OCI-LY1 (cell line): ENCODE measurements around the gene AGAP1.

Experiments used
- H2AFZ ChIP-seq: fragments of 200-600 bp; sonication (generic), shearing (Covaris generic); 2 replicates; pipeline ENCODE4 v1.6.0; 2014; ENCODE audit warnings: antibody characterized with exemption, mild to moderate bottlenecking, low read length
- H3F3A ChIP-seq: fragments of 200-600 bp; sonication (generic), shearing (Covaris generic); 2 replicates; pipeline ENCODE4 v1.6.0; 2014; ENCODE audit warnings: mild to moderate bottlenecking, antibody characterized with exemption, low read length, moderate library complexity; ENCODE audit not compliant: insufficient read depth
- H3K27ac ChIP-seq: fragments of 200-600 bp; sonication (generic); 2 replicates; pipeline ENCODE4 v1.5.1; 2014; ENCODE audit warnings: low read length, mixed run types, mild to moderate bottlenecking, low read depth; ENCODE audit not compliant: poor library complexity, severe bottlenecking
- H3K27me3 ChIP-seq: fragments of 200-600 bp; sonication (generic); 2 replicates; pipeline ENCODE4 v1.6.0; 2014; ENCODE audit warnings: antibody characterized with exemption, mild to moderate bottlenecking, low read length, moderate library complexity; ENCODE audit not compliant: insufficient read depth
- H3K36me3 ChIP-seq: fragments of 200-600 bp; sonication (generic); 2 replicates; pipeline ENCODE4 v1.6.1; 2014; ENCODE audit warnings: mild to moderate bottlenecking, antibody characterized with exemption, low read length, moderate library complexity, mixed read lengths; ENCODE audit not compliant: insufficient read depth
- H3K4me1 ChIP-seq: fragments of 200-600 bp; sonication (generic); 2 replicates; pipeline ENCODE4 v1.5.1; 2014; ENCODE audit warnings: mild to moderate bottlenecking, low read length, moderate library complexity; ENCODE audit not compliant: insufficient read depth, severe bottlenecking
- H3K4me2 ChIP-seq: fragments of 200-600 bp; sonication (generic), shearing (Covaris generic); 2 replicates; pipeline ENCODE4 v1.6.1; 2014; ENCODE audit warnings: low read length
- H3K4me3 ChIP-seq: fragments of 200-600 bp; sonication (generic); 2 replicates; pipeline ENCODE4 v1.5.1; 2014; ENCODE audit warnings: low read length, low read depth, mild to moderate bottlenecking, mixed read lengths; ENCODE audit not compliant: poor library complexity, severe bottlenecking
- H3K79me2 ChIP-seq: fragments of 200-600 bp; shearing (Covaris generic); 2 replicates; pipeline ENCODE4 v1.6.1; 2016; ENCODE audit warnings: mixed run types, low read length, mixed read lengths; ENCODE audit not compliant: insufficient read depth
- H3K9ac ChIP-seq: fragments of 200-600 bp; sonication (generic), shearing (Covaris generic); 2 replicates; pipeline ENCODE4 v1.6.1; 2014; ENCODE audit warnings: mild to moderate bottlenecking, low read length, mixed read lengths
- H3K9me2 ChIP-seq: fragments of 200-600 bp; sonication (generic), shearing (Covaris generic); 2 replicates; pipeline ENCODE4 v1.6.1; 2014; ENCODE audit warnings: low read depth, mild to moderate bottlenecking, low read length, mixed read lengths
- H3K9me3 ChIP-seq: fragments of 200-600 bp; shearing (Covaris generic); 2 replicates; pipeline ENCODE4 v1.6.1; 2014; ENCODE audit warnings: low read length, mixed read lengths
- H4K20me1 ChIP-seq: fragments of 200-600 bp; sonication (generic), shearing (Covaris generic); 2 replicates; pipeline ENCODE4 v1.6.0; 2016; ENCODE audit warnings: mild to moderate bottlenecking, low read length; ENCODE audit not compliant: insufficient read depth
- CTCF ChIP-seq: fragments of 200-600 bp; sonication (generic), shearing (Covaris generic); IDR thresholded peaks from 2 replicates; pipeline ENCODE4 v1.5.1; 2017; ENCODE audit warnings: mild to moderate bottlenecking, antibody characterized with exemption, low read length, moderate library complexity, mixed read lengths
- EZH2 ChIP-seq: fragments of 200-600 bp; sonication (generic), shearing (Covaris generic); IDR thresholded peaks from 2 replicates; pipeline ENCODE4 v1.8.0; 2017; ENCODE audit warnings: borderline replicate concordance, mixed run types, mild to moderate bottlenecking, antibody characterized with exemption, low read length, moderate library complexity, mixed read lengths

Gene AGAP1

DNA sequence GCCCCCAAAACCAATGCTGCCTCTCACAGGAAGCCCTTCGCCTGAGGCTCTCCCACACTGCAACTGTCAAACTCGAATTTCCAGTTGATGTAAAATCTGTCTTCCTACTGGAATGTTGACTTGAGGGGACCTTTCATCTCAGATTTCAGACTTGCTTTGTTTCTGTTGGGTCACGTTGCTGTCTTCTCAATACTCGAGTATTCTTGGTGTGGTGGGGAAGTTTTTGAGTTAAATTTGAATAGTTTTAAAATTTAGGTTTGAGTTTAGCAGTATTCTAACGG is 50.8 kb downstream of the AGAP1 start:
- no peak overlapping the region for H3K27ac ChIP-seq
- H3K4me1 ChIP-seq = no peaks in the 10 kb centered on the region
- no peaks in the 10 kb centered on the region; the same call in 1 of the 2 replicates for H3K27me3 ChIP-seq
- H3F3A ChIP-seq = no peaks in the 10 kb centered on the region
- H3K9me3 ChIP-seq = no peaks in the 10 kb centered on the region
- H3K9ac ChIP-seq = no peak overlapping the region
- H3K9me2 ChIP-seq = no peaks in the 10 kb centered on the region
- H3K4me2 ChIP-seq = no peak overlapping the region
- no peak overlapping the region for H3K4me3 ChIP-seq
- TF ChIP-seq CTCF (no peak), EZH2 (no peak)
- H3K79me2 ChIP-seq = no peaks in the 10 kb centered on the region
- H4K20me1 ChIP-seq = no peaks in the 10 kb centered on the region
- no peak overlapping the region for H2AFZ ChIP-seq
- no peaks in the 10 kb centered on the region for H3K36me3 ChIP-seq

DNA sequence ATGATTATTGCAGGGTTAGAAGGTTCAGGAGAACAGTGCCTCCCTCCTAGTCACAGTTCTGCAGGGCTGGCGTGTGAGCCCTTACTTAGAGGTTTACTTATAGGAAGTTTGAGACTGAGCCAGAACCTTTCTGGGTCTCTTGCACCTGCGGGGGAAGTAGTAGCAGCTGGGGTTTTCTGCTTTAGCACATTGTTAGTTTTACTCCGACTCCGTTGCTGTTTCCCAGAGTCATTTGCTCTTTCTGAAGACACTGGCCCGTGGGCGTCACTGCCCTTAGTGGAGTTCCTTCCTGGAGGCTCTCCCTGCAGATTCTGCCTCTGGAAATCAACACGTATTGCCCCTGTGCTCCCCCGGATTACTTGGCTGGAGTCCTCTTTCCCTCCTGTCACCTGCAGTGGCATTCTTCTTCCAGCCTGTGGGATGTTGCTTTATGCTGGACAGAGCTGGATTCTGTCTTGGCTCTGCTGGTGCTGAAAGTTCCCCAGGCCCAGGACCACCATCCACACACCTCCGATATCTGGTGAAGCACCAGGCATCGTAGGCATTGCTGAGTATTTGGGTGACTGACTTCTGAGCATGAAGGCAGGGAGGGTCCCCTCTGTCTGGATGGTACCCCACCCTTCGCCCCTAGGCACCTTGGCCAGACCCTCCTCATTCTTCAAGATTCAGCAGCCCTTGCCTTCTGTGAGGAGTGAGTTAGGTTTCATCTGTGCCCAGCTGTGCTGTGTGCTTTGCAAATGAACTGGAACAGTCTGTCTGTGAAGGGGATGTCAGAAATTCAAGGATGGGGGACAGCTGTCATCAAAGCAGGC is 51.7 kb downstream of the AGAP1 start:
- no peaks in the 10 kb centered on the region for H3K9me2 ChIP-seq

GRCh38 chr2:235546151-235546435 is 52.2 kb downstream of the AGAP1 start:
- no peak overlapping the region for H3K27ac ChIP-seq
- no peaks in the 10 kb centered on the region for H3K9me3 ChIP-seq
- no peak overlapping the region for H3K9ac ChIP-seq
- no peak overlapping the region for H2AFZ ChIP-seq
- no peak for TF ChIP-seq CTCF
- TF ChIP-seq EZH2 = no peak
- no peaks in the 10 kb centered on the region for H3K4me1 ChIP-seq
- no peaks in the 10 kb centered on the region for H3K36me3 ChIP-seq
- no peaks in the 10 kb centered on the region for H3K9me2 ChIP-seq
- no peak overlapping the region for H3K4me2 ChIP-seq
- no peak overlapping the region for H3K4me3 ChIP-seq
- no peaks in the 10 kb centered on the region for H3K79me2 ChIP-seq
- no peaks in the 10 kb centered on the region for H3F3A ChIP-seq
- H3K27me3 ChIP-seq = no peaks in the 10 kb centered on the region; the same call in 1 of the 2 replicates
- no peaks in the 10 kb centered on the region for H4K20me1 ChIP-seq

More for the DNA sequence above, 51.7 kb downstream of the AGAP1 start:
- H3K27ac ChIP-seq = no peak overlapping the region
- no peaks in the 10 kb centered on the region for H3K79me2 ChIP-seq
- no peaks in the 10 kb centered on the region for H3K9me3 ChIP-seq
- no peaks in the 10 kb centered on the region for H3K36me3 ChIP-seq
- H3K4me2 ChIP-seq = no peak overlapping the region
- TF ChIP-seq CTCF = no peak
- TF ChIP-seq EZH2 = no peak
- H3K9ac ChIP-seq = no peak overlapping the region
- no peaks in the 10 kb centered on the region for H3K4me1 ChIP-seq
- no peak overlapping the region for H2AFZ ChIP-seq
- H4K20me1 ChIP-seq = no peaks in the 10 kb centered on the region
- H3K27me3 ChIP-seq = no peaks in the 10 kb centered on the region; the same call in 1 of the 2 replicates
- H3K4me3 ChIP-seq = no peak overlapping the region
- H3F3A ChIP-seq = no peaks in the 10 kb centered on the region
